ENCODE data around the gene SYNE2. TPM values are rescaled to one million over a fixed set of nuclear protein-coding genes. Genes with fewer than 3 reads are reported as not detected.

Gene SYNE2
- total and polyA plus RNA-seq, 2 of the 8 experiments (the other 6 are each of a cell fraction or from before 2014, with no cell fraction given): 32.6 to 46.1 TPM

DNA sequence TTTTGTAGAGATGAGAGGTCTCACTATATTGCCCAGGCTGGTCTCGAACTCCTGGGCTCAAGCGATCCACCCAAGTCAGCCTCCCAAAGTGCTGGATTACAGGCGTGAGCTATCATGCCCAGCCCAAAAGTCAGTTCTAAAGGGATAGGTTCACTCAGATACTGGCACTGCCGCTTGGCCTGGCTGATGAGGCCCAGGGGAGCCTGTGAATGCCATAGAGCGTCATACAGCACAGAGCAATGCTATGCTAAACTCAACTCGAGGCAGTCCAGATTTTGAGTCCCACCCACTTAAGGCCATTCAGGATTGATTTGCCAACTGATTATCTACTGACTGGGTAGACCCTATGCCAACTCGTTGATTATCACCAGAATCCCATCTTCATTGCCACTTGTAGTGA is 262.0 kb downstream of the SYNE2 start:
- TF ChIP-seq HDAC6 (IDR thresholded peaks at IDR 0.05; ENCODE audit: low read depth, low read length) (no peak), CBX5 (IDR thresholded peaks at IDR 0.05; ENCODE audit: low read depth, low read length) (no peak), NRF1 (IDR thresholded peaks at IDR 0.05; ENCODE audit: low read depth, low read length) (no peak), EZH2 (IDR thresholded peaks at IDR 0.05; ENCODE audit: low read depth, low read length, severe bottlenecking) (no peak), RXRA (IDR thresholded peaks at IDR 0.05; ENCODE audit: insufficient read depth, low read depth, low read length) (no peak), BRCA1 (IDR thresholded peaks at IDR 0.05; ENCODE audit: low read depth, low read length) (no peak)
- Histone ChIP-seq H2BK12ac (ENCODE audit: low read depth, low read length) (no peak overlapping the region), H2BK120ac (replicated peaks; ENCODE audit: low read depth, low read length) (no peak overlapping the region), H4K20me1 (replicated peaks in 1 of 2; ENCODE audit: control insufficient read depth in 1 of 2, insufficient read depth in 2 of 2, low read length in 2 of 2) (no peaks in the 10 kb centered on the region), H3K79me2 (ENCODE audit: control insufficient read depth in 1 of 2, insufficient read depth in 2 of 2, low read length in 2 of 2) (no peaks in the 10 kb centered on the region), H3K27me3 (replicated peaks in 1 of 4; ENCODE audit: control insufficient read depth in 3 of 4, extremely low read depth in 1 of 4, insufficient read depth in 3 of 4, low read length in 3 of 4) (no peaks in the 10 kb centered on the region), H3K4me3 (ENCODE audit: extremely low read depth in 1 of 4, insufficient read depth in 2 of 4, low read depth in 3 of 4, low read length in 4 of 4) (no peak overlapping the region), H3K9ac (replicated peaks in 1 of 4; ENCODE audit: extremely low read depth in 1 of 4, low read depth in 3 of 4, low read length in 3 of 4) (no peak overlapping the region), H3K23ac (ENCODE audit: insufficient read length) (no peak overlapping the region), H2BK15ac (ENCODE audit: low read length) (no peak overlapping the region), H3K18ac (ENCODE audit: extremely low read depth, low read length) (no peak overlapping the region), H4K5ac (ENCODE audit: insufficient read length, low read depth, low read length) (no peak overlapping the region), H3K9me3 (ENCODE audit: insufficient read depth in 2 of 2, low read depth in 1 of 2, low read length in 1 of 2) (no peaks in the 10 kb centered on the region), H2BK20ac (ENCODE audit: low read length) (no peak overlapping the region), H2BK5ac (ENCODE audit: low read depth, low read length) (no peak overlapping the region), H2AFZ (ENCODE audit: low read length) (no peak overlapping the region), H2AK5ac (ENCODE audit: low read depth, low read length) (no peak overlapping the region), H4K91ac (replicated peaks; ENCODE audit: insufficient read length, low read length) (no peak overlapping the region), H3K4me1 (replicated peaks in 1 of 4; ENCODE audit: control insufficient read depth in 3 of 4, insufficient read depth in 4 of 4, low read length in 3 of 4) (peaks cover 0 to 8% (median 2%) of the 10 kb centered on the region in 4 experiments; a peak in 3 of 7 replicates), H3K36me3 (ENCODE audit: control insufficient read depth in 2 of 4, insufficient read depth in 4 of 4, low read length in 3 of 4) (peaks cover 0 to 9% (median 3%) of the 10 kb centered on the region in 4 experiments; a peak in 2 of 8 replicates), H3K56ac (replicated peaks; ENCODE audit: insufficient read length, low read depth, low read length) (no peak overlapping the region), H3K14ac (ENCODE audit: insufficient read length) (no peak overlapping the region), H3K4ac (replicated peaks; ENCODE audit: insufficient read length, low read depth, low read length) (no peak overlapping the region), H3K23me2 (ENCODE audit: low read depth, low read length) (no peaks in the 10 kb centered on the region), H3K4me2 (ENCODE audit: insufficient read depth in 1 of 2, low read depth in 2 of 2, low read length in 2 of 2) (no peak overlapping the region), H3K27ac (ENCODE audit: low read depth, low read length) (no peak overlapping the region), H4K8ac (ENCODE audit: extremely low read depth, insufficient read depth, low read length) (no peak overlapping the region), H3K79me1 (ENCODE audit: low read depth, low read length) (no peaks in the 10 kb centered on the region)
- 88% methylated on average over 7 of the region's 7 CpGs; no CpG with 5 or more reads in 1 of the 2 experiments for WGBS, 2 experiments (ENCODE audit: extremely low coverage in 1 of 2, insufficient coverage in 1 of 2, insufficient read length in 1 of 2, insufficient replicate concordance in 2 of 2, low coverage in 1 of 2, low lambda C conversion rate in 2 of 2, missing lambda C conversion rate in 1 of 2)
- ChIA-PET POLR2A (ENCODE audit: partially characterized antibody) (interaction anchor here (0.6 kb wide), 1 partner anchor 54 kb away, joined by 3 read pairs; no protein-coding TSS in a partner anchor), CTCF (ENCODE audit: partially characterized antibody) (interaction anchor here (0.6 to 1.1 kb wide), 3 partner anchors 9 to 195 kb away, joined by 3 to 4 read pairs (median 3); no protein-coding TSS in a partner anchor)
- no peak for DNase-seq (ENCODE audit: low read depth in 1 of 2, low spot score in 2 of 2)
- FAIRE-seq: no peak

All from H1 (cell line).